Fibroblast of the conjunctiva (primary cell): ENCODE measurements around the gene PGLYRP4.
A peak's percentile ranks its signal among the peaks of the same experiment; 100 is the strongest.
"Not testable (repeated sequence)": the region's sequence is repeated elsewhere in the genome, so short reads cannot be mapped to it uniquely, and the experiment has no call there.

Experiments
- DNase-seq: peaks from one replicate; pipeline ENCODE4 v3.0.0-alpha.2; 2010; ENCODE audit warnings: low read depth

Gene PGLYRP4

GRCh38 chr1:153355445-153356071, 6.9 kb upstream of the PGLYRP4 start:
- peak; percentile 30 for DNase-seq

GRCh38 chr1:153354515-153355193, 6.0 kb upstream of the PGLYRP4 start:
- no peak for DNase-seq

GRCh38 chr1:153353226-153353947, 4.7 kb upstream of the PGLYRP4 start:
- DNase-seq = no peak

GRCh38 chr1:153352523-153352922, 3.9 kb upstream of the PGLYRP4 start:
- DNase-seq = peak; percentile 59

GRCh38 chr1:153350321-153350957, 1.8 kb upstream of the PGLYRP4 start:
- DNase-seq = no peak

- DNase-seq = no peak
These were observed 1.0 kb upstream of the PGLYRP4 start for GRCh38 chr1:153349363-153350320.

- no peak for DNase-seq
These were observed 785 bp downstream of the PGLYRP4 start for GRCh38 chr1:153347856-153348255.

GRCh38 chr1:153347049-153347448, 1.6 kb downstream of the PGLYRP4 start:
- DNase-seq = not testable (repeated sequence)

- DNase-seq = no peak
These were observed 2.4 kb downstream of the PGLYRP4 start for GRCh38 chr1:153346077-153346723.

GRCh38 chr1:153345187-153346076, 3.2 kb downstream of the PGLYRP4 start:
- DNase-seq = no peak

- no peak for DNase-seq
These were observed 4.0 kb downstream of the PGLYRP4 start for GRCh38 chr1:153344718-153345025.

GRCh38 chr1:153343811-153344717, 4.6 kb downstream of the PGLYRP4 start:
- no peak for DNase-seq

- no peak for DNase-seq
These were observed 5.5 kb downstream of the PGLYRP4 start for GRCh38 chr1:153343040-153343681.

GRCh38 chr1:153342178-153342577, 6.5 kb downstream of the PGLYRP4 start:
- no peak for DNase-seq

GRCh38 chr1:153341431-153341934, 7.2 kb downstream of the PGLYRP4 start:
- no peak for DNase-seq

- DNase-seq = no peak
These were observed 8.3 kb downstream of the PGLYRP4 start for GRCh38 chr1:153340356-153340755.

GRCh38 chr1:153339802-153340201, 8.8 kb downstream of the PGLYRP4 start:
- no peak for DNase-seq
